Measurements from ENCODE around the gene FGF14. TPM values are rescaled to one million over a fixed set of nuclear protein-coding genes. Genes with fewer than 3 reads are reported as not detected.

Gene FGF14
- total RNA-seq, 2 experiments from 2014 or later = not detected

DNA sequence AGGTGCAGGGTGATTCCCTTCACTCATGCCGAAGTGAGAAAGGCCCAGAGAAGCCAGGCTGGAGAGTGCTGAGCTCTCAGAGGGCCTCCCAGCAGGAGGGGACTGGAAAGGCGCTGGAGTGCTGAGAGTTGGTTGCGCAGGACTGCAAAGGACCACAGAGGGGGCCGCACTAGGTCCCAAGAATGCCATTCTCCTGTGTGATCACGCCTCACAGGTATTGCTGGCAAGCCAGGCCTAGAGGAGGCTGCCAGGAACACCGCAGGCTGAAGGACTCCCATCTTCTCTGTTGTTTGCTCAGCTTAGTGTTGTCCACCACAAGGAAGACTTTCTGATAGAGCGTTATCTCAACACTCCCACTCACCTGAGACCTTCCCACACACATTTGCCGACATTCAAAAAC lies 165.0 kb downstream of the FGF14 start:
- Histone ChIP-seq H3K9me3 (ENCODE audit: low read length) (no peaks in the 10 kb centered on the region), H3K79me2 (ENCODE audit: insufficient read depth, low read depth, low read length) (no peaks in the 10 kb centered on the region), H3K36me3 (ENCODE audit: insufficient read depth, low read length) (no peaks in the 10 kb centered on the region), H3K4me2 (ENCODE audit: low read length) (no peak overlapping the region), H3K9me2 (ENCODE audit: insufficient read depth, low read length) (no peaks in the 10 kb centered on the region), H3K4me3 (ENCODE audit: low read depth, low read length, poor library complexity, severe bottlenecking) (no peak overlapping the region), H2AFZ (ENCODE audit: low read length) (no peak overlapping the region), H4K20me1 (ENCODE audit: insufficient read depth, low read length) (no peaks in the 10 kb centered on the region), H3K4me1 (ENCODE audit: insufficient read depth, low read length, poor library complexity, severe bottlenecking) (no peaks in the 10 kb centered on the region), H3K27ac (ENCODE audit: low read depth, low read length, poor library complexity, severe bottlenecking) (no peak overlapping the region)
- no peak for DNase-seq (ENCODE audit: low spot score)
- intact Hi-C loops (cut with micrococcal nuclease; ENCODE audit: unreplicated experiment) = no loop called here
- ChIA-PET CTCF (ENCODE audit: unreplicated experiment) (no interaction called here), POLR2A (no interaction called here)
- BruUV-seq (replicated peaks) = no TSS peak
- TF ChIP-seq EZH2phosphoT487 (IDR thresholded peaks at IDR 0.05; ENCODE audit: borderline replicate concordance, low read depth, low read length) (no peak), CTCF (conservative IDR thresholded peaks at IDR 0.05; ENCODE audit: low read length) (no peak)

DNA sequence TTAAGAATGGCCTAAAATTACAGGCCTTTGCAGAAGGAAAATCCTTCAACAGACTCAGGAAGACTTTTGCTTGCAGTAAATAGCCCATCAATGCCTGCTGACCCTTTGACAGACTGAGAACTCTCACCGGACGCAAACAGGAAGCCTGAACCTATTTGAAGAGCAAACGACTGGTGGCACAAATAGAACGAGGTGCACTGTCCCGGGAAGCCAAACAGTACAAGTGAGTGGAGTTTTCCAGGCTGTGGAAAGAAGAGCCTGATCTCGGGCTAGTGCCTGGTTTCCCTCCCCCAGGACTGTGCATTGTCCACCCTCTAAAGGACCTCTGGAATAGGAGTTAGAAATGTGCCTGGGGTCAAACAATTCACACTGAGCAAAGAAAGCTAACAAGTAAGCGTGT lies 165.5 kb downstream of the FGF14 start:
- Histone ChIP-seq H3K36me3 (ENCODE audit: insufficient read depth, low read length) (no peaks in the 10 kb centered on the region), H3K4me2 (ENCODE audit: low read length) (no peak overlapping the region), H3K4me1 (ENCODE audit: insufficient read depth, low read length, poor library complexity, severe bottlenecking) (no peaks in the 10 kb centered on the region), H3K27ac (ENCODE audit: low read depth, low read length, poor library complexity, severe bottlenecking) (no peak overlapping the region), H3K4me3 (ENCODE audit: low read depth, low read length, poor library complexity, severe bottlenecking) (no peak overlapping the region), H3K9me3 (ENCODE audit: low read length) (no peaks in the 10 kb centered on the region), H3K9me2 (ENCODE audit: insufficient read depth, low read length) (no peaks in the 10 kb centered on the region), H2AFZ (ENCODE audit: low read length) (no peak overlapping the region), H4K20me1 (ENCODE audit: insufficient read depth, low read length) (no peaks in the 10 kb centered on the region), H3K79me2 (ENCODE audit: insufficient read depth, low read depth, low read length) (no peaks in the 10 kb centered on the region)
- ChIA-PET POLR2A (no interaction called here), CTCF (ENCODE audit: unreplicated experiment) (no interaction called here)
- intact Hi-C loops (cut with micrococcal nuclease; ENCODE audit: unreplicated experiment) = no loop called here
- no TSS peak for BruUV-seq (replicated peaks)
- no peak for TF ChIP-seq CTCF (conservative IDR thresholded peaks at IDR 0.05; ENCODE audit: low read length)
- no peak for TF ChIP-seq EZH2phosphoT487 (IDR thresholded peaks at IDR 0.05; ENCODE audit: borderline replicate concordance, low read depth, low read length)
- DNase-seq (ENCODE audit: low spot score) = no peak

GRCh38 chr13:102235689-102236088 lies 166.2 kb downstream of the FGF14 start:
- no peak overlapping the region for H3K27ac ChIP-seq (ENCODE audit: low read depth, low read length, poor library complexity, severe bottlenecking)
- no peaks in the 10 kb centered on the region for H3K79me2 ChIP-seq (ENCODE audit: insufficient read depth, low read depth, low read length)
- H3K4me2 ChIP-seq (ENCODE audit: low read length) = no peak overlapping the region
- TF ChIP-seq EZH2phosphoT487 (IDR thresholded peaks at IDR 0.05; ENCODE audit: borderline replicate concordance, low read depth, low read length) (no peak), CTCF (conservative IDR thresholded peaks at IDR 0.05; ENCODE audit: low read length) (no peak)
- no peak overlapping the region for H3K4me3 ChIP-seq (ENCODE audit: low read depth, low read length, poor library complexity, severe bottlenecking)
- ChIA-PET POLR2A (no interaction called here), CTCF (ENCODE audit: unreplicated experiment) (no interaction called here)
- intact Hi-C loops (cut with micrococcal nuclease; ENCODE audit: unreplicated experiment) = no loop called here
- no TSS peak for BruUV-seq (replicated peaks)
- H3K9me3 ChIP-seq (ENCODE audit: low read length) = no peaks in the 10 kb centered on the region
- no peaks in the 10 kb centered on the region for H3K36me3 ChIP-seq (ENCODE audit: insufficient read depth, low read length)
- no peaks in the 10 kb centered on the region for H4K20me1 ChIP-seq (ENCODE audit: insufficient read depth, low read length)
- no peaks in the 10 kb centered on the region for H3K4me1 ChIP-seq (ENCODE audit: insufficient read depth, low read length, poor library complexity, severe bottlenecking)
- no peaks in the 10 kb centered on the region for H3K9me2 ChIP-seq (ENCODE audit: insufficient read depth, low read length)
- no peak for DNase-seq (ENCODE audit: low spot score)
- H2AFZ ChIP-seq (ENCODE audit: low read length) = no peak overlapping the region
